Urothelium cell line (cell line): ENCODE results near the gene HOXB9.
A peak's percentile ranks its signal among the peaks of the same experiment; 100 is the strongest.

Experiments used
- DNase-seq: peaks from one replicate; pipeline ENCODE4 v3.0.0; 2011; ENCODE audit warnings: low spot score, mixed read lengths
- FAIRE-seq: peaks from 2 replicates; lab custom pipeline; 2011; peaks lifted over from hg19 to GRCh38; lab: Jason Lieb, UNC

HOXB9 gene

GRCh38 chr17:48626245-48627117, at the start of gene HOXB9:
TSS of gene HOXB9 (minus strand) at chr17:48626358. CDS start at chr17:48626269, 89 bp downstream.
- peak; percentile 97 for FAIRE-seq
- peak; percentile 92 for DNase-seq

- FAIRE-seq (no peak), DNase-seq (no peak)
These were observed 46.2 kb upstream of the HOXB9 start for GRCh38 chr17:48672340-48672739.

- FAIRE-seq (no peak), DNase-seq (peak; percentile 81)
These were observed 45.6 kb upstream of the HOXB9 start for GRCh38 chr17:48671697-48672171.

GRCh38 chr17:48663134-48663924, 37.2 kb upstream of the HOXB9 start:
- DNase-seq = no peak
- FAIRE-seq = no peak

GRCh38 chr17:48655913-48656312, 29.8 kb upstream of the HOXB9 start:
- DNase-seq = no peak
- no peak for FAIRE-seq

GRCh38 chr17:48649741-48650140, 23.6 kb upstream of the HOXB9 start:
- DNase-seq (no peak), FAIRE-seq (no peak)

- DNase-seq = no peak
- FAIRE-seq = no peak
These were observed 21.7 kb upstream of the HOXB9 start for GRCh38 chr17:48647963-48648245.

GRCh38 chr17:48647103-48647962, 21.2 kb upstream of the HOXB9 start:
- no peak for FAIRE-seq
- DNase-seq = peak; percentile 60

GRCh38 chr17:48646183-48647102, 20.3 kb upstream of the HOXB9 start:
- FAIRE-seq (no peak), DNase-seq (peak; percentile 89)

- DNase-seq = no peak
These were observed 19.6 kb upstream of the HOXB9 start for GRCh38 chr17:48645639-48646182.

GRCh38 chr17:48644910-48645557, 18.9 kb upstream of the HOXB9 start:
- FAIRE-seq (no peak), DNase-seq (no peak)

More at GRCh38 chr17:48645639-48646182, 19.6 kb upstream of the HOXB9 start:
- FAIRE-seq = no peak

GRCh38 chr17:48644159-48644558, 18.0 kb upstream of the HOXB9 start:
- DNase-seq (no peak), FAIRE-seq (no peak)

GRCh38 chr17:48643697-48644012, 17.5 kb upstream of the HOXB9 start:
- no peak for FAIRE-seq

GRCh38 chr17:48642843-48643696, 16.9 kb upstream of the HOXB9 start:
- FAIRE-seq (no peak), DNase-seq (no peak)

More at GRCh38 chr17:48643697-48644012, 17.5 kb upstream of the HOXB9 start:
- no peak for DNase-seq

- no peak for FAIRE-seq
- no peak for DNase-seq
These were observed 16.1 kb upstream of the HOXB9 start for GRCh38 chr17:48642059-48642842.

- DNase-seq (no peak), FAIRE-seq (no peak)
These were observed 15.4 kb upstream of the HOXB9 start for GRCh38 chr17:48641541-48642058.

- DNase-seq = no peak
- FAIRE-seq = no peak
These were observed 14.7 kb upstream of the HOXB9 start for GRCh38 chr17:48640858-48641180.
